G401.6 (cell line): ENCODE data around the gene ABHD6.
"Not testable (repeated sequence)": the region's sequence is repeated elsewhere in the genome, so short reads cannot be mapped to it uniquely, and the experiment has no call there.

Source experiments
- FAIRE-seq: peaks from 2 replicates; lab custom pipeline; 2012; peaks lifted over from hg19 to GRCh38; lab: Jason Lieb, UNC

Gene ABHD6

GRCh38 chr3:58323529-58324390 lies 86.2 kb downstream of the ABHD6 start:
- no peak for FAIRE-seq

- FAIRE-seq, result no peak
Observed at GRCh38 chr3:58324391-58325390, 87.1 kb downstream of the ABHD6 start.

- FAIRE-seq, result no peak
Observed at GRCh38 chr3:58325525-58325992, 88.0 kb downstream of the ABHD6 start.

- FAIRE-seq, result no peak
Observed at GRCh38 chr3:58326267-58326900, 88.8 kb downstream of the ABHD6 start.

GRCh38 chr3:58329150-58329921 lies 91.7 kb downstream of the ABHD6 start:
- no peak for FAIRE-seq

GRCh38 chr3:58329922-58330413 lies 92.4 kb downstream of the ABHD6 start:
- no peak for FAIRE-seq

GRCh38 chr3:58331593-58332152 lies 94.1 kb downstream of the ABHD6 start:
- FAIRE-seq, result no peak

- no peak for FAIRE-seq
Observed at GRCh38 chr3:58332575-58333188, 95.1 kb downstream of the ABHD6 start, which contains the start of gene PXK. PXK (plus strand) TSS chr3:58332892; CDS start chr3:58332989, 97 bp downstream.

GRCh38 chr3:58333206-58334012 lies 95.8 kb downstream of the ABHD6 start:
- FAIRE-seq, result no peak

- FAIRE-seq, result no peak
Observed at GRCh38 chr3:58334013-58334321, 96.4 kb downstream of the ABHD6 start.

- FAIRE-seq, result no peak
Observed at GRCh38 chr3:58334506-58334884, 96.9 kb downstream of the ABHD6 start.

- no peak for FAIRE-seq
Observed at GRCh38 chr3:58335652-58335947, 98.0 kb downstream of the ABHD6 start.

GRCh38 chr3:58336135-58336882 lies 98.7 kb downstream of the ABHD6 start:
- FAIRE-seq, result no peak

GRCh38 chr3:58337190-58337589 lies 99.6 kb downstream of the ABHD6 start:
- FAIRE-seq, result no peak

- FAIRE-seq, result not testable (repeated sequence)
Observed at GRCh38 chr3:58339146-58339545, 101.6 kb downstream of the ABHD6 start.

GRCh38 chr3:58340594-58341244 lies 103.1 kb downstream of the ABHD6 start:
- no peak for FAIRE-seq

GRCh38 chr3:58341376-58341775 lies 103.8 kb downstream of the ABHD6 start:
- no peak for FAIRE-seq

- no peak for FAIRE-seq
Observed at GRCh38 chr3:58342676-58343075, 105.1 kb downstream of the ABHD6 start.
